HepG2 (cell line): ENCODE results near the gene TNFSF13. TPM values are rescaled to one million over a fixed set of nuclear protein-coding genes. Genes with fewer than 3 reads are reported as not detected.
A peak's percentile ranks its signal among the peaks of the same experiment; 100 is the strongest.

Source experiments
- ARID5B ChIP-seq: IDR thresholded peaks from 2 replicates; pipeline ENCODE4 v1.4.0; 2020; ENCODE audit warnings: mild to moderate bottlenecking, missing genetic modification reagents
- CTCF ChIP-seq: sonication (generic); formaldehyde crosslinking; IDR thresholded peaks from 2 replicates; pipeline ENCODE4 v1.5.0; 2020; ENCODE audit warnings: mild to moderate bottlenecking, missing genetic modification reagents, moderate library complexity
- FOSL1 ChIP-seq: sonication (generic); formaldehyde crosslinking; IDR thresholded peaks from 2 replicates; pipeline ENCODE4 v1.9.0; 2021; ENCODE audit warnings: missing genetic modification reagents, borderline replicate concordance
- HNF4G ChIP-seq, 2 experiments: sonication (generic) in 1 of 2; formaldehyde crosslinking in 1 of 2; IDR thresholded peaks; 2 replicates each; pipeline versions ENCODE4 v1.4.0 to v1.6.1; 2011 to 2020; ENCODE audit warnings: borderline replicate concordance in 2 of 2, low read depth in 2 of 2, mild to moderate bottlenecking in 2 of 2, low read length in 1 of 2, missing genetic modification reagents in 1 of 2, moderate library complexity in 1 of 2
- KLF12 ChIP-seq: sonication (generic); formaldehyde crosslinking; IDR thresholded peaks from 2 replicates; pipeline ENCODE4 v1.4.0; 2020; ENCODE audit warnings: missing genetic modification reagents, borderline replicate concordance
- MAFG ChIP-seq: sonication (generic); formaldehyde crosslinking; IDR thresholded peaks from 2 replicates; pipeline ENCODE4 v1.5.1; 2020; ENCODE audit warnings: mild to moderate bottlenecking, missing genetic modification reagents
- MIXL1 ChIP-seq: IDR thresholded peaks from 2 replicates; pipeline ENCODE4 v1.6.1; 2016
- NBN ChIP-seq: fragments of 450-650 bp; conservative IDR thresholded peaks from 2 replicates; pipeline ENCODE4 v1.6.1; 2017
- PCBP1 ChIP-seq: fragments of 200-400 bp; formaldehyde crosslinking; IDR thresholded peaks from 2 replicates; pipeline ENCODE4 v1.6.1; 2017; ENCODE audit warnings: mild to moderate bottlenecking, low read depth, low read length, borderline replicate concordance
- SETDB1 ChIP-seq: sonication (generic); formaldehyde crosslinking; IDR thresholded peaks from 2 replicates; pipeline ENCODE4 v1.5.1; 2020; ENCODE audit warnings: missing genetic modification reagents, mild to moderate bottlenecking, borderline replicate concordance
- TCF7L2 ChIP-seq: IDR thresholded peaks from 2 replicates; pipeline ENCODE4 v1.6.1; 2011; ENCODE audit warnings: mild to moderate bottlenecking, low read depth, low read length, moderate library complexity
- TGIF2 ChIP-seq: IDR thresholded peaks from 2 replicates; pipeline ENCODE4 v1.6.1; 2016; ENCODE audit warnings: control low read depth, missing compliant biosample characterization
- ZBTB3 ChIP-seq: sonication (generic); formaldehyde crosslinking; IDR thresholded peaks from 2 replicates; pipeline ENCODE4 v1.4.0; 2020; ENCODE audit warnings: low read depth, mild to moderate bottlenecking, moderate library complexity, missing genetic modification reagents, borderline replicate concordance
- ZNF180 ChIP-seq: sonication (generic); formaldehyde crosslinking; IDR thresholded peaks from 2 replicates; pipeline ENCODE4 v1.4.0; 2020; ENCODE audit warnings: low read depth, missing genetic modification reagents, borderline replicate concordance
- ZNF251 ChIP-seq: sonication (generic); formaldehyde crosslinking; IDR thresholded peaks from 2 replicates; pipeline ENCODE4 v1.9.0; 2021; ENCODE audit warnings: mild to moderate bottlenecking, missing genetic modification reagents
- ZNF441 ChIP-seq: sonication (generic); formaldehyde crosslinking; IDR thresholded peaks from 2 replicates; pipeline ENCODE4 v1.7.0; 2021; ENCODE audit warnings: missing genetic modification reagents, borderline replicate concordance
- ZNF460 ChIP-seq: sonication (generic); formaldehyde crosslinking; IDR thresholded peaks from 2 replicates; pipeline ENCODE4 v1.5.1; 2020; ENCODE audit warnings: missing genetic modification reagents, mild to moderate bottlenecking, borderline replicate concordance
- ZNF616 ChIP-seq: sonication (generic); formaldehyde crosslinking; IDR thresholded peaks from 2 replicates; pipeline ENCODE4 v1.5.0; 2020; ENCODE audit warnings: low read depth, mild to moderate bottlenecking, missing genetic modification reagents
- ZNF724P ChIP-seq: sonication (generic); formaldehyde crosslinking; IDR thresholded peaks from 2 replicates; pipeline ENCODE4 v1.8.0; 2022; ENCODE audit warnings: missing genetic modification reagents, borderline replicate concordance
- ZSCAN30 ChIP-seq: sonication (generic); formaldehyde crosslinking; IDR thresholded peaks from 2 replicates; pipeline ENCODE4 v1.5.0; 2020; ENCODE audit warnings: mild to moderate bottlenecking, missing genetic modification reagents
- ZSCAN5A ChIP-seq: sonication (generic); formaldehyde crosslinking; IDR thresholded peaks from 2 replicates; pipeline ENCODE4 v1.8.0; 2022; ENCODE audit warnings: mild to moderate bottlenecking, missing genetic modification reagents, borderline replicate concordance
- polyA plus RNA-seq, 8 experiments: library from polyadenylated mRNA; depleted of rRNA in 3 of 8; stranded (reverse) in 7 of 8; unstranded in 1 of 8; fragments of >200 nt; fragmentation: Illumina TruSeq in 4 of 8; extraction: Trizol in 4 of 8; gene quantifications; 2 replicates each; pipeline versions ENCODE4 v1.2.1 to v1.2.3, GENCODE V29; 2011 to 2016; ENCODE audit warnings: low read depth in 4 of 8, missing spikeins in 1 of 8, mixed read lengths in 1 of 8; ENCODE audit not compliant: insufficient read depth in 1 of 8
- total RNA-seq, 5 experiments: library from RNA; depleted of rRNA; stranded (reverse); fragments of >200 nt; fragmentation: Illumina TruSeq; extraction: Trizol; gene quantifications; 2 replicates each; pipeline ENCODE4 v1.2.3, GENCODE V29; 2016; ENCODE audit warnings: low read depth in 1 of 5

The TNFSF13 gene
- total and polyA plus RNA-seq, 2 of the 13 experiments (the other 11 are each of a cell fraction or from before 2014, with no cell fraction given): 2.5 to 3.3 TPM

- no peak; the same call in 1 of the 2 replicates for TF ChIP-seq TGIF2 (CRISPR knock-in tag)
- TF ChIP-seq PCBP1: 0 out of 2 replicates have a peak, but pooled peaks have one; percentile 79
- TF ChIP-seq FOSL1 (CRISPR knock-in tag): no peak
- no peak for TF ChIP-seq SETDB1 (CRISPR knock-in tag)
- TF ChIP-seq ZNF616: no peak
- no peak for TF ChIP-seq MIXL1 (CRISPR knock-in tag)
- peak; percentile 67; the same call in 1 of the 2 replicates for TF ChIP-seq ARID5B (CRISPR knock-in tag)
- no peak for TF ChIP-seq ZSCAN30 (CRISPR knock-in tag)
- no peak for TF ChIP-seq ZNF724P (CRISPR knock-in tag)
- TF ChIP-seq KLF12 (CRISPR knock-in tag): no peak
- TF ChIP-seq ZNF441 (CRISPR knock-in tag): no peak
- 0 out of 2 replicates have a peak, but pooled peaks have one; percentile 55 for TF ChIP-seq ZBTB3
- no peak for TF ChIP-seq HNF4G (IDR thresholded peaks at IDR 0.05; ENCODE audit: borderline replicate concordance, low read depth, low read length)
- no peak for TF ChIP-seq HNF4G (CRISPR knock-in tag; IDR thresholded peaks at IDR 0.05; ENCODE audit: borderline replicate concordance, low read depth)
- no peak for TF ChIP-seq ZNF251 (CRISPR knock-in tag)
- TF ChIP-seq ZNF460 (CRISPR knock-in tag): no peak
- TF ChIP-seq CTCF (CRISPR knock-in tag): peak; percentile 27
- TF ChIP-seq MAFG: no peak
- TF ChIP-seq NBN: no peak
- no peak for TF ChIP-seq ZSCAN5A
- TF ChIP-seq TCF7L2: no peak
- TF ChIP-seq ZNF180 (CRISPR knock-in tag): no peak
Observed at GRCh38 chr17:7557775-7558543, 591 bp upstream of the TNFSF13 start (continued).
